PC-3 (cell line): ENCODE results near the gene MYO16. TPM values are rescaled to one million over a fixed set of nuclear protein-coding genes. Genes with fewer than 3 reads are reported as not detected.

Source experiments
- ATAC-seq: fragments of 200-7000 bp; cut with Tn5 transposase; 2 replicates; pipeline ENCODE4 v1.9.1; 2020; ENCODE audit warnings: mild to moderate bottlenecking, moderate library complexity
- BruUV-seq: library from RNA; stranded (reverse); fragments of 400-500 nt; replicated peaks from 2 replicates; lab custom pipeline; 2021; lab: Mats Ljungman, UMichigan
- CTCF ChIA-PET: fragments of 300-600 bp; sonication (Branson Sonifier 250); formaldehyde crosslinking; loops from one replicate; lab custom pipeline; 2022; ENCODE audit warnings: antibody characterized with exemption; lab: Charles Lee
- POLR2A ChIA-PET: fragments of 300-600 bp; sonication (Branson Sonifier 250); formaldehyde crosslinking; loops from one replicate; lab custom pipeline; 2022; ENCODE audit warnings: antibody characterized with exemption; ENCODE audit not compliant: unreplicated experiment; lab: Charles Lee
- DNase-seq: peaks from one replicate; pipeline ENCODE4 v3.0.0-alpha.2; 2015
- H2AFZ ChIP-seq: fragments of 300-600 bp; sonication (generic); 2 replicates; pipeline ENCODE4 v1.6.0; 2016; ENCODE audit warnings: antibody characterized with exemption, low read length
- H3F3A ChIP-seq: fragments of 300-600 bp; sonication (generic); one replicate; pipeline ENCODE4 v1.6.0; 2017; ENCODE audit warnings: antibody characterized with exemption, low read length, control low read depth, mild to moderate bottlenecking; ENCODE audit not compliant: unreplicated experiment
- H3K27ac ChIP-seq: fragments of 300-600 bp; sonication (generic); 2 replicates; pipeline ENCODE4 v1.5.1; 2016; ENCODE audit warnings: mild to moderate bottlenecking, low read length
- H3K27me3 ChIP-seq: fragments of 300-600 bp; sonication (generic); 2 replicates; pipeline ENCODE4 v1.6.1; 2016; ENCODE audit warnings: low read length, mixed read lengths
- H3K36me3 ChIP-seq: fragments of 300-600 bp; sonication (generic); 2 replicates; pipeline ENCODE4 v1.6.1; 2016; ENCODE audit warnings: low read depth, mixed run types, low read length, mixed read lengths
- H3K4me1 ChIP-seq: fragments of 300-600 bp; sonication (generic); 2 replicates; pipeline ENCODE4 v1.5.1; 2016; ENCODE audit warnings: low read length; ENCODE audit not compliant: insufficient read depth
- H3K4me2 ChIP-seq: fragments of 300-600 bp; sonication (generic); 2 replicates; pipeline ENCODE4 v1.6.0; 2016; ENCODE audit warnings: low read length
- H3K4me3 ChIP-seq: fragments of 300-600 bp; sonication (generic); 2 replicates; pipeline ENCODE4 v1.5.1; 2016; ENCODE audit warnings: mild to moderate bottlenecking, low read length, mixed read lengths
- H3K79me2 ChIP-seq: fragments of 300-600 bp; sonication (generic); 2 replicates; pipeline ENCODE4 v1.6.1; 2017; ENCODE audit warnings: low read length, mixed read lengths
- H3K9ac ChIP-seq: fragments of 300-600 bp; sonication (generic); 2 replicates; pipeline ENCODE4 v1.6.0; 2016; ENCODE audit warnings: mild to moderate bottlenecking, low read length
- H3K9me2 ChIP-seq: fragments of 300-600 bp; sonication (generic); replicated peaks from 2 replicates; pipeline ENCODE4 v1.6.1; 2016; ENCODE audit warnings: mixed run types, low read length, mixed read lengths
- H3K9me3 ChIP-seq: fragments of 300-600 bp; sonication (generic); 2 replicates; pipeline ENCODE4 v1.6.1; 2016; ENCODE audit warnings: low read length, mixed read lengths
- H4K20me1 ChIP-seq: fragments of 300-600 bp; sonication (generic); 2 replicates; pipeline ENCODE4 v1.6.1; 2016; ENCODE audit warnings: low read length, mixed read lengths
- CTCF ChIP-seq: fragments of 300-600 bp; sonication (generic); conservative IDR thresholded peaks from 2 replicates; pipeline ENCODE4 v1.5.1; 2017; ENCODE audit warnings: antibody characterized with exemption, low read depth, mild to moderate bottlenecking, low read length
- EZH2 ChIP-seq: fragments of 300-600 bp; sonication (generic); IDR thresholded peaks from one replicate; pipeline ENCODE4 v1.6.1; 2017; ENCODE audit warnings: antibody characterized with exemption, mild to moderate bottlenecking, low read length; ENCODE audit not compliant: unreplicated experiment
- EZH2phosphoT487 ChIP-seq: fragments of 300-600 bp; sonication (generic); IDR thresholded peaks from 2 replicates; pipeline ENCODE4 v1.6.1; 2018; ENCODE audit warnings: mild to moderate bottlenecking, antibody characterized with exemption, low read length, borderline replicate concordance
- intact Hi-C: fragments of 100-400 bp; cut with micrococcal nuclease; formaldehyde crosslinking; loops from 2 replicates; pipeline ENCODE4 v1.9.0; 2023
- total RNA-seq: library from RNA; depleted of rRNA; stranded (reverse); fragments of >200 nt; gene quantifications from 2 replicates; pipeline ENCODE4 v1.2.3, GENCODE V29; 2014

Gene MYO16
- total RNA-seq, 1 experiment from 2014 or later = not detected

DNA sequence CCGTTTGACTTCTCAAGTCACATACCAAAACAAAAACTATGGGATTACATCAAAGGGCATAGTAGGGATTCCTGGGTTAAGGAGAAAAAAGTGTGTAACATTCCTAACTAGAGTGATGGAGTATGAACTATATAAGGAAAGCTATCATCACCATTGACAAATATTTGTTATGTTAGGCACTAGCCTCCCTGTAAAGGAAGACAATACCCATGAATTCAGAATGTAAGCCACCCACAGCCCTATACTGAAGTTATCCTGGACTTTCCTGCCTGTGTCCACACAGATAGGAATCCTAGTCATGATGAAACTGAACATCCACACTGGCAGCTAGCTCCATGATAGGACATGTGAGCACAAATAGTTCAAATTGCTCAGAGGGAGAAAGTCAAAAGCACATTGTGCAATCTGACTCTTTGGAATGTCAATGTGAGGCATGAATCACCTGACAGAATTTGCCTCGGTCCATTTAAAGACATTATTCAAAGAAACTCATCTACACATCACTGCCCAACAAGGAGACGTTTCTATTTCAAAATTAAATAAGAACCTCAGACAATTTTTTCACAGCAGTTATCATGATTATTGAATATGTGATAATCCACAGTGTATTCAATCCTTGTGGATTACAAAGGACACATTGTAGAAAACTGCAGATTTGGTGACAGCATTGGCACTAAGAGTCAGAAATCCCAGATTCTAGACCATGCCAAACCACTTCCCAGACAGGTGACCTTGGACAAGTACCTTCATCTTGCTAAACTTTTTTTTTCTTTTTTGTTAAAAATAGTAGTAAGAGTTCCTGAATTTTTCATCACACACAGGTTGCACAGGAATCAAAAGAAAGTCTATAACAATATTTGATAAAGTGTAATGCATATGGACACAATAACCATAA is 627.7 kb downstream of the MYO16 start:
- Histone ChIP-seq H3K9me3 (no peaks in the 10 kb centered on the region), H3K4me1 (peaks cover 32% of the 10 kb centered on the region), H3K4me2 (peak overlapping the region; percentile 71), H3K79me2 (peaks cover 44% of the 10 kb centered on the region), H4K20me1 (no peaks in the 10 kb centered on the region), H3K36me3 (peaks cover 12% of the 10 kb centered on the region; the same call in 1 of the 2 replicates), H3F3A (peaks cover 6% of the 10 kb centered on the region), H3K9ac (no peak overlapping the region), H2AFZ (no peak overlapping the region), H3K4me3 (no peak overlapping the region), H3K27me3 (no peaks in the 10 kb centered on the region), H3K9me2 (no peaks in the 10 kb centered on the region), H3K27ac (peak overlapping the region; percentile 85)
- intact Hi-C loops = loop anchor here (1.0 to 5.0 kb wide), 2 partner anchors 14 to 110 kb away; no protein-coding TSS in a partner anchor
- TSS peak; percentile 97 for BruUV-seq
- ATAC-seq (peak; percentile 88), DNase-seq (peak; percentile 93)
- CTCF ChIA-PET = no interaction called here
- TF ChIP-seq EZH2 (no peak), CTCF (no peak), EZH2phosphoT487 (no peak)
- POLR2A ChIA-PET = interaction anchor here (0.6 kb wide), 1 partner anchor 529 kb away, joined by 8 read pairs; the partner anchor contains the start of gene IRS2
